Lower leg skin (tissue), 3 donors: ENCODE data around the gene COX7A2.
A peak's percentile ranks its signal among the peaks of the same experiment; 100 is the strongest.

ENCODE experiments used
- POLR2A ChIP-seq, 2 donors: fragments of 450-650 bp; IDR thresholded peaks; one replicate each; pipeline ENCODE4 v1.6.1; 2016 to 2017; ENCODE audit warnings: antibody characterized with exemption in 2 of 2, mild to moderate bottlenecking in 1 of 2, moderate library complexity in 1 of 2
- TF ChIP-seq, protein P1 (sequence below), 3 donors: fragments of 450-650 bp; IDR thresholded peaks; one replicate each; pipeline ENCODE4 v1.5.1; 2016; ENCODE audit warnings: antibody characterized with exemption in 3 of 3, mild to moderate bottlenecking in 3 of 3, moderate library complexity in 2 of 3

DNA sequence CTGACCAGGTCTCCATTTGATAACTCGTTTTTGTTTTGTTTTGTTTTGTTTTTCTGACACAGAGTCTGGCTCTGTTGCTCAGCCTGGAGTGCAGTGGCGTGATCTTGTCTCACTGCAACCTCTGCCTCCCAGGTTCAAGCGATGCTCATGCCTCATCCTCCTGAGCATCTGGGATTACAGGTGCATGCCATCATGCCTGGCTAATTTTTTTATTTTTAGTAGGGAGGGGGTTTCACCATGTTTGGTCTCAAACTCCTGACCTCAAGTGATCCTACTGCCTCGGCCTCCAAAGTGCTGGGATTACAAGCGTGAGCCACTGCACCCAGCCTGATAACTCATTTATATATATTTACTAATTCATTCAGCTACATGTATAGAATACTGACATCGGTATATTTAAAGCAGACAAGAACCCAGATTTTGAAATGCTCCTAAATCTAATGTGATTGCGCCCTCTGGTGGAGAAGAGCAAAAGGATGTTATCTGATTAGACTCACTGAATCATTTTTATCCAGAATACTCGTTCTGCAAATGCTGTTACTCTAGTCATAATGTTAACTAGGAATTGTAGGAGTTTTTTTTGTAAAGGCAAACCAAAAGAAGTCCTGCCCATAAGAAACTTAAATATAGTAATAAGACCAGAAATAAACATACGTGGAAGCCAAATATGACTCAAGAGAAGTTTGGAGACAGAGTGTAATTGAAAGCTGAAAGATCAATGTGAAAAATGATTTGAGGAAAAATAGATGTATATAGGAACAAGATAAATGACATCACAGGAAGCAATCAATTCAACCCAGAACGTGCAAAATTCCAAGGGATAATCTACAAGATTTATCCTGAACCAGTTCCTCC is 32.5 kb downstream of the COX7A2 start:
- TF ChIP-seq, protein P1, sequence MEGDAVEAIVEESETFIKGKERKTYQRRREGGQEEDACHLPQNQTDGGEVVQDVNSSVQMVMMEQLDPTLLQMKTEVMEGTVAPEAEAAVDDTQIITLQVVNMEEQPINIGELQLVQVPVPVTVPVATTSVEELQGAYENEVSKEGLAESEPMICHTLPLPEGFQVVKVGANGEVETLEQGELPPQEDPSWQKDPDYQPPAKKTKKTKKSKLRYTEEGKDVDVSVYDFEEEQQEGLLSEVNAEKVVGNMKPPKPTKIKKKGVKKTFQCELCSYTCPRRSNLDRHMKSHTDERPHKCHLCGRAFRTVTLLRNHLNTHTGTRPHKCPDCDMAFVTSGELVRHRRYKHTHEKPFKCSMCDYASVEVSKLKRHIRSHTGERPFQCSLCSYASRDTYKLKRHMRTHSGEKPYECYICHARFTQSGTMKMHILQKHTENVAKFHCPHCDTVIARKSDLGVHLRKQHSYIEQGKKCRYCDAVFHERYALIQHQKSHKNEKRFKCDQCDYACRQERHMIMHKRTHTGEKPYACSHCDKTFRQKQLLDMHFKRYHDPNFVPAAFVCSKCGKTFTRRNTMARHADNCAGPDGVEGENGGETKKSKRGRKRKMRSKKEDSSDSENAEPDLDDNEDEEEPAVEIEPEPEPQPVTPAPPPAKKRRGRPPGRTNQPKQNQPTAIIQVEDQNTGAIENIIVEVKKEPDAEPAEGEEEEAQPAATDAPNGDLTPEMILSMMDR (IDR thresholded peaks at IDR 0.05), result peak in 1 of 3 donors; percentile 43
- no peak for TF ChIP-seq POLR2A (IDR thresholded peaks at IDR 0.05)
